Fibroblast of gingiva (primary cell): ENCODE results near the gene RSPRY1.
"Not testable (repeated sequence)": the region's sequence is repeated elsewhere in the genome, so short reads cannot be mapped to it uniquely, and the experiment has no call there.

Source experiments
- DNase-seq: peaks from one replicate; pipeline ENCODE4 v3.0.0-alpha.2; 2011; ENCODE audit warnings: low read depth

RSPRY1 gene

DNA sequence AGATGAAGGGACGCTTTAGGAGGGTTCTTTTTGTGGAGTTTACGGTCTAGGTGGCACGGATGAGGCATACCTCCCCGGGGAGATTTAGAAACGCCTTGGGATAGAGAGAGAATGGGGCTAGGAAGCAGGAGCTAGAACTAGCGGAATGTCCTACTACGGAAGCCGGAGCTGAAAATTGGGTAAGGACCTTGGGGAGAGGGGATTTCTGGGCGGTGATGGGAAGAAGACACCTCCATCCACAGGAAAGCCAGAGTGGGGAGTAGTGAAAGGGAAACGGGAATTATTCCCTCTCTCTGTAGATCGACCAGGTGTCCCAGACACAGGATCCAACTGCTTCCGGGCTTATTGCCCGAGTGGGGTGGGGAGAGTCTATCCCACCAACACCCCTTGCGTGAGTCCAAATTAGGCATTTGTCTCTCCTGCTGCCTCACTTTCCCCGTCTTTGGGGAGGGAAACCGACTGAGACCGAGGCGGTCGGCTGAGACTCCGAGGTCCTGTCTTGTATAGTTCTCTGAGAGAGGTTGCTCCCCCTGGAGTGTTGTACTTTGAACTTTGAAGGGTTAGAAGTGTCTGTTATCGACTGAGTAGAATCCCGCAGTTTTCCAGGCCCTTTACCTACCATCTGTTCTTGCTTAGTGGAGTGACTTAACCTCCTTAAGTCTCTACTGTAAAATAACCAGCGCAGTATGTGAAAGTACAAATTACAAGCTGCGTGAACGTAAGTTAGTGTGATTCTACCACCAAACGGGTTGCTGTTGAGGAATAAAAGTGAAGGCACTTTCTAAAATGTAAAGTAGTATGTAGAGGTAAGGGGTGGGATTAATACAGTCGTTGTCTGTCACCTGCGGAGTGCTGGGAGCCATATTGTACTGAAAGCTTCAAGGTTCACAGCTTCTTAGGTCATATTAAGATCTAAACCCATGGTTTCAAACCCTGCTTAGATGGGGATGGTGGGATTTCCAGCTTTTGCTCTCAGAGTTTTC, 1.0 kb downstream of the RSPRY1 start:
- peak; percentile 31 for DNase-seq

DNA sequence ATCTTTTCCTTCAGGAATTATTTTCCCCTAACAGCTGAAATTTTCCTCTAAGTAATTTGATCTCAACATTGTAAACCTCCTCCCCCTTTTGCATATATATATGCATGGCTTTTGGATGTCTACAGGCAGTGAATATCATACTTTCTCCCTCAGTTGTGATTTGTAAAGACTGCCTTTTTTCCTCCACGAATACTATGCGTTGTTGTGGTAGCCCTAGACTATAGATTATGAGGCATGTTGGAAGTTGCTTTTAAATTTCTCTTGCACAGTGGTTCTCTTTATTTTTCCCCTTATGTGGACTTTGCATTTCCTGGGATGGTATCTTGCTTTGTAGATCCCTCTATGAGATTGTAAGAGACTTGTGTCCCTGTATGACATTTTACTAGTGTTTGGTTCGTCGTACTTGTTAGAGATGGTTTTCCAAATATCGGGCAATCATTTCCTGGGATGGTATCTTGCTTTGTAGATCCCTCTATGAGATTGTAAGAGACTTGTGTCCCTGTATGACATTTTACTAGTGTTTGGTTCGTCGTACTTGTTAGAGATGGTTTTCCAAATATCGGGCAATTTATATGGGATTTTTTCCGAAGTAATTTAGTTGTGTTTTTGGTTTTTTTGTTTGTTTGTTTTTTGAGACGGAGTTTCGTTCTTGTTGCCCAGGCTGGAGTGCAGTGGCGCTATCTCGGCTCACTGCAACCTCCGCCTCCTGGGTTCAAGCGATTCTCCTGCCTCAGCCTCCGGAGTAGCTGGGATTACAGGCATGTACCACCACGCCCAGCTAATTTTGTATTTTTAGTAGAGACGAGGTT, 2.0 kb downstream of the RSPRY1 start:
- DNase-seq = not testable (repeated sequence)

DNA sequence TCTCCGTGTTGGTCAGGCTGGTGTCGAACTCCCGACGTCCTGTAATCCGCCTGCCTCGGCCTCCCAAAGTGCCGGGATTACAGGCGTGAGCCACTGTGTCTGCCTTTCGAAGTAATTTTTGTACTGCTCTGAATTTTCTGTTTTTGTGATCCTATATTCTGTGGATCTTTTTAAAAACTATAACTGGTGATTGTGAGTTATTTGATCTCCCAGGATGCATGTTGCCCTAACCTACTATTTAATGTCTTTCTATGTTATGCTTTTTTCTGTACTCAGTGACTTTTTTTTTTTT, 2.5 kb downstream of the RSPRY1 start:
- DNase-seq = no peak

DNA sequence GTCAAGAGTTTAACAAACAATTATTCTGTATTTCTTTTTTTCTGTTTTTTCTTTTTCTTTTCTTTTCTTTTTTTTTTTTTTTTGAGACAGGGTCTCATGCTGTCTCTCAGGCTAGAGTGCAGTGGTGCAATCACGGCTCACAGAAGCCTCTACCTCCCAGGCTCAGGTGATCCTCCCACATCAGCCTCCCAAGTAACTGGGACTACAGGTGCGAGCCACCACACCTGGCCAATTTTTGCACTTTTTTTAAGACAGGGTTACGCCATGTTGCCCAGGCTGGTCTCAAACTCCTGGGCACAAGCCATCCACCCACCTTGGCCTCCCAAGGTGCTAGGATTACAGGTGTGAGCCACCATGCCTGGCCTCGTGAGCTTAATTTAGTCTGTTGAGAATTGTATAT, 3.4 kb downstream of the RSPRY1 start:
- not testable (repeated sequence) for DNase-seq

DNA sequence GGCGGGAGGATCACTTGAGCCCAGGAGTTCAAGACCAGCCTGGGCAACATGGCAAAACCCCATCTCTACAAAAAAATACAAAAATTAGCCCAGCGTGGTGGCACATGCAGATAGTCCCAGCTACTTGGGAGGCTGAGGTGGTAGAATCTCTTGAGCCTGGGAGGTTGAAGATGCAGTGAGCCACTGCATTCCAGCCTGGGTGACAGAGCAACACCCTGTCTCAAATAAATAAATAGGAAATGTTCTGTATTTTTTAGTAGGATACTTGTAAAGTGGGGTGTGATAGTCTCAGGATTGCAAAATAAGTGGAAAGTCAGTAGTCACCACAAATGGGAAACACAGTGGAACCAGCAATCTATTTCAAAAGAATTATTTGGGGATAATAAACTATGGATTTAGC, 4.0 kb downstream of the RSPRY1 start:
- DNase-seq = peak; percentile 3

DNA sequence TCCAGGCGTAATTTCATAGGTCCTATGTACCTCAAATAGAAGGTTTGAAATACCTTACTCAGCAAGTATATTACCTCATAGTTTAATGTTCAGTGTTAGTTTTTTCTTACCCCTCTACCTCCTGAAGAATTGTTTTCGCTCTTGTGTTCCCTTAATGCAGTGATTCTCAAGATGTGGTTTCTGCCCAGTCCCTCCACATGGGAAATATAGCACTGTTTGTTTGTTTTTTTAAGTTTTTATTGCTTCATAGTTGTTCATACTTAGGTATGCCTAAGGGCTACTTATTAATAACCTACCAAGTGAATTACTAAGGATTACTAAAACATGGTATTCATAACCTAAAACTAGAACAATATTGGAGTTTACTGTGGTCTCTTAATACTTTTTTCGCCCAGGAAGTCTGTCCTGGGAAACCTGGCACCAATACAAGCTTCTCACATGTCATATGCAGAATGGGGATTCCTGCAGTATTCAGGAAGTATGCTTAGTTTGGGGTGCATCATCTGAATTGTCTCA, 5.0 kb downstream of the RSPRY1 start:
- peak; percentile 70 for DNase-seq

DNA sequence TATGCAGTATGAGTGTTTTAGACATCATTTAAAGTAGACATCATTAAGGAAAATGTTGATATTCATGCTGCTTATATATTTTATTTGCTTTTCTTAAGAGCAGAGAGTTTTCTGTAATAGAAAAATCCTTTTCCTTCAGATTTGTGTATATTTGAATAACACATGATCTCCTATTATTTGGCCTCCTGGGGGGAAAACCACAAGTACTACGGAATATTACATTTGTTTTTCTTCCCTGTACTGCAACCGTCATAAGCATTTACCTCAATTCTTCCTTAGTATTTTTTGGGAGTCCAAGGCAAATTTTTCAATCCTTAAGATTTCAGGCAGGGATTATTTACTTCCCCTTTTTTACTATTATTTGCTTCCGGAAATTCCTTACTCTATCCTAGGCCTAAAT, 6.0 kb downstream of the RSPRY1 start:
- DNase-seq = peak; percentile 44

DNA sequence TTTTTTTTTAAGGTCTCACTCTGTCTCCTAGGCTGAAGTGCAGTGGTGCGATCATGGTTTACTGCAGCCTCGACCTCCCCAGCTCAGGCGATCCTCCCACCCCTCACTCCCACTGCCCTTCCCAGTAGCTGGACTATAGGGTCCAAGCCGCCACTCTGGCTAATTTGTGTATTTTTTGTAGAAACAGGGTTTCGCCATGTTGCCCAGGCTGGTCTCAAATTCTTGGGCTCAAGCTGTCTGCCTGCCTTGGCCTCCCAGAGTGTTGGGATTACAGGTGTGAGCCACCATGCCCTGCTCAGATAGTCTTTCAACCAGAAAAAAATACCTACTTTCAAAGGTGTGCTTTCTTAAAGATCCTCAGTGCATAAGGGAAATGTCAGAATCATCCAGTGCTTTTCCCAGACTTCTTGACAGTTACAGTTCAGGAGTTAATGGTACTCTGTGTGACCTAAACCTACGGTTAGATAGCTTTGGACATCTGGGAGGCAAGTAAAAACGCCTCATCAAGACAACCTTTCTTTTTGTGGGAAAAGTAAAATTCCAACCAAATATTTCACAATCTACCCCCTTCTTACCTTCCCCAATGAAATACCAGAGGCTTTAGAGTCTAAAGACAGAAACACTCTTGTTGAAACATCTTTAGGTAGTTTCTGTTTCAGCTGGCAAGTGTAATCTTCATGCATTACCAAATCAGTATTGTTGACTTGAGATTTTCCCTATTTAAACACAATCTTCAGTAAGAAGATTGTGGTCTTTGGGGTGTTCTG, 6.8 kb downstream of the RSPRY1 start:
- DNase-seq = peak; percentile 23

DNA sequence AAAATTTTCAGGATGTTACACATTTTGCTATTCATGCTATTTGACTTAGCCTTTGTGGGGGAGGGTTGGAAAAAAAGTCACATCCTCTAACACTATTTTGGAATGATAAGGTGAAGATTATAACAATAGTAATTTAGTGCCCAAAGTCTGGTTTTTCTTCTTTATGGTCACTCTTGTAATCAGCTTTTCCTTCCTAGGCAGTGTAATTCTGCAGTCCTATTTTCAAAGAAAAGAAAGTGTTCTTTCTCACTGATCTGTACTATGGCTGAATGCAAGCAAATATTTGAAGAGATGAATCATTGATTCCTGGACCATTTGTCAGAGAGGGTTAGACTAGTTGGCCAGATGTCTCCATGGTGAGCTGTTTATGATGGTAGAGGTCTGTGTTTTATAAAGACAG, 8.4 kb downstream of the RSPRY1 start:
- peak; percentile 75 for DNase-seq

DNA sequence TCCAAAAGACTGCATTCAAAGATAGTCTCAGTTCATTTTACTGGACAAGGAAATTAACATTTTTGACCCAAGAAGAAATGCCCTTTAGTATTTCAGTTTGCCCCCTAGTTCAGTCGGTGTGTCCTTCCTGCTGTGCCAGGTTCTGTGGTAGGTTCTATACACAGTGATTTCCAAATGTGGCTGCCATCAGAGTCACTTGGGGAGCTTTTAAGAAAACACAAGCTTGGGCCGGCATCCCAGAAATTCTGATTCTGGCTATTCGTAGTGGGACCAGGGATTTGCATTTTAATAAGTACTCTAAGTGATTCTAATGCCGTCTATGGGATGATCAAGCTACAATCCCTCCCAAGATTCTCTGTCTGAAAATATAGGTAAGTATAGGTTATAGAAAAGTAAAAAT, 10.2 kb downstream of the RSPRY1 start:
- DNase-seq = peak; percentile 5

DNA sequence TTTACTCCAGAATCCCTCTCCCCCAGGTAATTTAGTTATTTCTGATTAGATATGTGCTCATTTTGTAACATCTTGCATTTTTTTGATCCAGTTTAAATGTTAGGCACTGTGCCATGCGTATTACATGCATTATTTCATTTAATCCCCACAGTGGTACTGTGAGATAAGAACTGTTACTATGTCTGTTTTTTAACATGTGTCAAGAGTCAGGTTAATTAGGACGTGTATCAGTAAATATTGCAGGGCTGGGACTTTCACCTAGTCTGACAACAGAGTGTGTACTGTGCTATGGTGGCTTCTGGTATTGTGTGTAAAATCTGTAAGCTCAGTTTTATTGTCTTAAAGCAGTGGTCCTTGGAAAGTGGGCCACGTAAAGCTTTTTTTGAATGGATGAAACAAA, 10.6 kb downstream of the RSPRY1 start:
- DNase-seq = no peak

DNA sequence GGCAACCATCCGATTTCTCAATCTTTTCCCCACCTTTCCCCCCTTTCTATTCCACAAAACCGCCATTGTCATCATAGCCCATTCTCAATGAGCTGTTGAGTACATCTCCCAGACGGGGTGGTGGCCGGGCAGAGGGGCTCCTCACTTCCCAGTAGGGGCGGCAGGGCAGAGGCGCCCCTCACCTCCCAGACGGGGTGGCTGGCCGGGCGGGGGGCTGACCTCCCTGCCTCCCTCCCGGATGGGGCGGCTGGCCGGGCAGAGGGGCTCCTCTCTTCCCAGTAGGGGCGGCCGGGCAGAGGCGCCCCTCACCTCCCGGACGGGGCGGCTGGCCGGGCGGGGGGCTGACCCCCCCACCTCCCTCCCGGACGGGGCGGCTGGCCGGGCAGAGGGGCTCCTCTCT, 14.2 kb downstream of the RSPRY1 start:
- DNase-seq = not testable (repeated sequence)

DNA sequence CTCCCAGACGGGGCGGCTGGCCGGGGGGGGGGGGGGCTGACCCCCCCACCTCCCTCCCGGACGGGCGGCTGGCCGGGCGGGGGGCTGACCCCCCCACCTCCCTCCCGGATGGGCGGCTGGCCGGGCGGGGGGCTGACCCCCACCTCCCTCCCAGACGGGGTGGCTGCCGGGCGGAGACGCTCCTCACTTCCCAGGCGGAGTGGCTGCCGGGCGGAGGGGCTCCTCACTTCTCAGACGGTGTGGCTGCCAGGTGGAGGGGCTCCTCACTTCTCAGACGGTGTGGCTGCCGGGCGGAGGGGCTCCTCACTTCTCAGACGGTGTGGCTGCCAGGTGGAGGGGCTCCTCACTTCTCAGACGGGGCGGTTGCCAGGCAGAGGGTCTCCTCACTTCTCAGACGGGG, 14.8 kb downstream of the RSPRY1 start:
- not testable (repeated sequence) for DNase-seq

DNA sequence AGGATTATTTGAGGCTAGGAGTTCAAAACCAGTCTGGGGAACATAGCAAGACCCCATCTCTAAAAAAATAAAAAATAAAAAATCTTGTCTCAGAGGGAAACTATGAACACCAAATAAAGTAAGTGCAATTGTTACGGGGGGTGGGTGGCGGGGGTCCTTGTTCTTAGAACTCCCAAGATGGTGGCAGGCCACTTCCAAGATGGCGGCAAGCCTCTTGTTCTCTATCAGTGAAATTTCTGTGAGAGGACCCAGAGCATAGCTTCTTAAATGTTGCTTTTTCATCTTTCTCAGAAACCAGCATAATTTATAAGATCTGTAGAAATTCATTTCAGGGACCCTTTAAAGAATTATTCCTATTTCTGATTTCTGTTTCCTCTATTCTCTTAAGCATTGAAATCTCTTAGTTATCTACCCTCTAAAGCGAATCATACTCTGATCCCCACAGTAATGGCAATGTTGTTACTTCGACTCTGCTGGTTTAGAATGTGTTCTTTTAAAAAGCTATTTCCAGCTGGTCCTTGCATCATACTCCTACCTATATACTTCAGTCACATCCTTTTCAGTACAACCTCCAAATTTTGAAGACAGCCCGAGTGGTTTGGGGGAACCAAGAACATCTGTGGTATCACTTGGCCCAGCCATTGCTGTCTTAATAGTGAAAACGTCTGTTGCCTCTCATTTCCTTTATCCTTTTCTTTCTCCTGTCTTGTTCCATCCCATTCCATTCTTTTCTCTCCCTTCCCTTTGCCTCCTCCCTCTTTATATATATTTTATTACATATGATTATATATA, 16.2 kb downstream of the RSPRY1 start:
- DNase-seq = no peak

DNA sequence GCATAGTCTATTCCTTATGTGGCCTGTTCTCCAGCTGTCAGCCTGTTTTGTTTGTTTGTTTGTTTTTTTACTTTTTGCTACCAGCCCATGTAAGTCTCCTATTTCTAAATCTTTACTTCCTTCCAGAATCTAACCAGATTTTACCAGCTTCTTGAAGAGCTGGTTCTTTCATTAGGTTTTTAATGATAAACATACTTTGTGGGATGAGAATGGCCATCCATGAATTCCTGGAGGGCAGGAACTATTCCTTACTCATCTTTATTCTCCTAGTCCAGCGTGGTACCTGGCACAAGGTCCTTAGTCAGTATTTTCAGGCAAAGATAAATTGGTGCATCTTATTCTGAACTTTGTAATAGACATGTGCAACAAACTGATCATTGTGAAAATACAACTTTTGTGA, 17.3 kb downstream of the RSPRY1 start:
- DNase-seq = peak; percentile 11

DNA sequence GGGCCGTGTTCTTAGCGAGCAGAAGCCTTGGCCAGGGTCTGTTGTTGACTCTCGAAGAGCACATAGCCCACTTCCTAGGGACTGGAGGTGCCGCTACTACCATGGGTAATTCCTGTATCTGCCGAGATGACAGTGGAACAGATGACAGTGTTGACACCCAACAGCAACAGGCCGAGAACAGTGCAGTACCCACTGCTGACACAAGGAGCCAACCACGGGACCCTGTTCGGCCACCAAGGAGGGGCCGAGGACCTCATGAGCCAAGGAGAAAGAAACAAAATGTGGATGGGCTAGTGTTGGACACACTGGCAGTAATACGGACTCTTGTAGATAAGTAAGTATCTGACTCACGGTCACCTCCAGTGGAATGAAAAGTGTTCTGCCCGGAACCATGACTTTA, 18.5 kb downstream of the RSPRY1 start:
- DNase-seq = no peak

DNA sequence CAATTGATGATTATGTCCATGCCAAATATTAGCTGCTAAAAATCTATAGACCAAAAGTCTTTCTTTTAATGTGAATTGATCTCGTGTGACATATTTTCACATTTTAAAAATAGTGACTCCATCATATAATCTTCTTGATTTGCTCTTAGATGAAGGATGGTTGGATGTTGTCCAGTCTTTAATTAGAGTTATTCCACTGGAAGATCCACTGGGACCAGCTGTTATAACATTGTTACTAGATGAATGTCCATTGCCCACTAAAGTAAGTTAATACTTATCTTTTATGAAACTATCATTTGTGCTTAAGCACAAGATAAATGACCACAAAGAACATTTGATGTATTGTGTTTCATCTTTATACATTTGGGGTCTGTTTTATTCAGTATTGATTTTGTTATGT, 22.8 kb downstream of the RSPRY1 start:
- DNase-seq = no peak

DNA sequence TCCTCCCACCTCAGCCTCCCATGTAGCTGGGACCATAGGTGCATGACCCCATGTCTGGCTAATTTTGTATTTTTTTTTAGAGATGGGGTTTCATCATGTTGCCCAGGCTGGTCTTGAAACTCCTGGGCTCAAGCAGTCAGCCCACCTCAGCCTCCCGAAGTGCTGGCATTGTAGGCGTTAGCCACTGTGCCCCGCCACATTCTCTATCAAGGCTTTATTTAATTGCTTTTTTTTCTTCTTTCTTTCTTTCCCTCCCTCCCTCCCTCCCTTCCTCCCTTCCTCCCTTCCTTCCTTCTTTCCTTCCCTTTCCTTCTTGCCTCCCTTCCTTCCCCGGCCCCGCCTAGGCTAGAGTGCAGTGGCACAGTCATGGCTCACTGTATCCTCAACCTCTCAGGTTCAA, 23.7 kb downstream of the RSPRY1 start:
- DNase-seq = no peak

DNA sequence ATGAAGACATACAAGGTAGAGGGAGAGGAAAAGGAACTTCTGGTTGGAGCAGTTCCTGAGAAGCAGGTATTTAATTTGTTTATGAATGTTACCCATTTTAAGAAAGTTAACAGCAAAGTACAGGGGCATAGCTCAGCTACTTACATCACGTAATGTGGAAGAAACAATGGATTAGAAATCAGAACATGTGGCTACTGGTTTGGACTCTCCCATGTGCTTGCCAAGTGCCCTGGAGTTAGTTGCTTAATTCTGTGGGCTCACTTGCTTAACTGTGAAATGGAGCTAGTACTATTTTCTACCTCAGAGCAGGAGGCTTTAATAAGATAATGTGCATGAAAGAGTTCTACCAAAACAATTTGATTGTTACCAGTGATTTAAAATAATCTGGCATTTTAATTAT, 27.3 kb downstream of the RSPRY1 start:
- DNase-seq = peak; percentile 29

DNA sequence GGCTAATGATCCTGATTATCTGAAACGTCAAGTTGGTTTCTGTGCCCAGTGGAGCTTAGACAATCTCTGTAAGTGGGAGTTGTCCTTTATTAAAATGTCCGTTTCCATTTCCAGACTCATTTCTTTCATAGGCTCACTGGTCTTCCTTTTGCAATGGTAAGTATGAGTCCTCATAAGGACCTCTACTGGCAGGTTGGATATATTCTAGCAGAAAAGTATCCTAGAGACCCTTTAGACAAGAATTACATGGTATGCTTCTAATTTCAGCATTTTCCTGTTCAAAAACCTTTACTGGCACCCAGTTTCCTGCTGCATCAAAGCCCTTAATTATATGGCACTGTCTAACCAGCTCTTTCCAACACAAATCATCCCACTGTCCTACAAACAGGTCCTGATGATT, 30.8 kb downstream of the RSPRY1 start:
- no peak for DNase-seq

DNA sequence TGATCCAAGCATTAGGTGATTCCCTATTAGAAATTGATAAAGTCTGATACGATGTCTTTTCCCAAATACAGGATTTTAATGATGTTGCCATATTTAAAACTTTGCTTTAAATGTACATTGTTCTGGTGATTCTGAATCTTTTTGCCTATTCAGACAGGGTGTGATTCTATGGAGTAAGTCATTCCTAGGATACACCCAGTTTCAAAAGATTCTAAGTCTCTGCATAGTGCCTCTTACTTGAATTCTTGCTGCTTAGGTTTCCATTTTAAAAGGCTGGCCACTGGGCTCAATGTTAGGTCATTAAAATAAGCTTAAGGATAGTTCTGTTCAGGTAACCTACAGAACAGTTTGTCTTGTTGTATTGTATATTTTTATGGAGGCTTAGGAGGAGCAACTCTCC, 36.9 kb downstream of the RSPRY1 start:
- no peak for DNase-seq
